Aortic smooth muscle cell (primary cell): Measurements from ENCODE around the gene GATA2. TPM values are rescaled to one million over a fixed set of nuclear protein-coding genes. Genes with fewer than 3 reads are reported as not detected.

Experiments used
- total RNA-seq: library from RNA; depleted of rRNA; stranded (reverse); fragments of >200 nt; gene quantifications from 2 replicates; pipeline ENCODE4 v1.2.3, GENCODE V29; 2014

Gene GATA2
- 3.3 and 4.1 TPM in 2 replicates for total RNA-seq

GRCh38 chr3:128492671-128493569, at the start of gene GATA2:
Gene GATA2, minus strand, starts transcription at chr3:128493201. Its CDS starts 6,170 bp downstream, at chr3:128487031.

DNA sequence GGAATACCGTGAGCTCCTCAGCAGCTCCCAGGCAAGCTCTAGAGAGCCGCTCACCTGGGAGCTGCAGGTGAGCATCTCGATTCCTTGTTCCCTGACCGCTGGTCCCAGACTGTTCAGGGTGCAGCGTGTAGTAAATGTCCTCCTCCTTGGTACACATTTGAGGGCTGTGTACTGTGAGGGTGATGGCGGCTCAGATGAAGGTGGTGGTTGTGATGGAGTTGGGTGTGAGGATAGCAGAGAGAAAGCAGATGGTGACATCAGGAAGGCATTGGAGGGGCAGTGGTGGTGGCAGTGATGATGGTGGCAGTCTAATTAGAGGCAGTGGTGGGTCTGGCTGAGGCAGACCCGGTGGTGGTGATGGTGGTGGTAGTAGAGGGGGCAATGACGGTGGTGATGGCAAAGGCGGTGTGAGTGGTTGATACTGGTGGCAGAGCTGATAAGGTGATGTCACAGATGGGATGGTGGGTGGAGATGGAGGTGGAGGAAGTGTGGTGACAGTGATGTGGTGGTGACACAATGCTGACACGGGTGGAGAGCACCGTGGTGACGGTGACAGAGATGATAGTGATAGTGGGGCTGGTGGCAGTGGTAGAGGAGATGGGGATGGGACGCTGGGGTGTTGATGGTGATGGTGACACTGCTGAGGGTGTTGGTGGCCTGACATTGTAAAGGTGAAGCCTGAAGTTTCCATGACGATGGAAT, 26.0 kb downstream of the GATA2 start, which contains the start of gene DNAJB8:
TSS of gene DNAJB8 (minus strand) at position 51 of the 702 bp plus-strand sequence. CDS start 3,645 bp downstream, outside the sequence.

Other genes with a start within 250 kb of the GATA2 start
- not detected in 2 replicates for gene DNAJB8, start 26.3 kb downstream of the GATA2 start, total RNA-seq
- 390 and 459 TPM in 2 replicates for gene RPN1, start 157.6 kb upstream of the GATA2 start, total RNA-seq
- 51.9 and 72.7 TPM in 2 replicates for gene RAB7A, start 233.0 kb upstream of the GATA2 start, total RNA-seq